Endothelial cell of umbilical vein (primary cell): ENCODE data around the gene HIGD1A.

Source experiments
- CTCF ChIP-seq, 2 donors: IDR thresholded peaks; 1 replicate in 1 of 2; 2 replicates in 1 of 2; pipeline ENCODE4 v1.5.1; 2011; ENCODE audit warnings: low read length in 2 of 2, mild to moderate bottlenecking in 2 of 2, moderate library complexity in 2 of 2, control low read depth in 1 of 2, inconsistent platforms in 1 of 2, low read depth in 1 of 2; ENCODE audit not compliant: insufficient read depth in 1 of 2; ENCODE audit errors: extremely low read depth in 1 of 2
- EZH2 ChIP-seq: IDR thresholded peaks from 2 replicates; pipeline ENCODE4 v1.6.1; 2012; ENCODE audit warnings: borderline replicate concordance, low read depth, mild to moderate bottlenecking, moderate library complexity, low read length, inconsistent platforms; ENCODE audit not compliant: severe bottlenecking
- JUN ChIP-seq: IDR thresholded peaks from 2 replicates; pipeline ENCODE4 v1.6.1; 2011; ENCODE audit warnings: borderline replicate concordance, low read depth; ENCODE audit not compliant: insufficient read length, insufficient read depth
- MYC ChIP-seq: IDR thresholded peaks from one replicate; pipeline ENCODE4 v1.6.1; 2011; ENCODE audit warnings: mild to moderate bottlenecking, low read depth, low read length
- POLR2A ChIP-seq: IDR thresholded peaks from 2 replicates; pipeline ENCODE4 v1.6.1; 2012; ENCODE audit warnings: low read depth, mild to moderate bottlenecking, control low read depth, low read length
- POLR2AphosphoS5 ChIP-seq: IDR thresholded peaks from 2 replicates; pipeline ENCODE4 v1.6.1; 2012; ENCODE audit warnings: low read depth, mild to moderate bottlenecking, control low read depth, low read length, moderate library complexity; ENCODE audit not compliant: insufficient read depth
- TF ChIP-seq, protein P1 (sequence below): IDR thresholded peaks from 2 replicates; pipeline ENCODE4 v1.6.1; 2011; ENCODE audit not compliant: insufficient read depth, insufficient read length

GRCh38 chr3:42739401-42740158 is 64.7 kb downstream of the HIGD1A start:
- TF ChIP-seq CTCF (IDR thresholded peaks at IDR 0.05; ENCODE audit: extremely low read depth in 1 of 2, insufficient read depth in 1 of 2, low read depth in 1 of 2, low read length in 2 of 2), result no peak
- no peak for TF ChIP-seq POLR2A
- TF ChIP-seq JUN, result no peak
- TF ChIP-seq, protein P1, sequence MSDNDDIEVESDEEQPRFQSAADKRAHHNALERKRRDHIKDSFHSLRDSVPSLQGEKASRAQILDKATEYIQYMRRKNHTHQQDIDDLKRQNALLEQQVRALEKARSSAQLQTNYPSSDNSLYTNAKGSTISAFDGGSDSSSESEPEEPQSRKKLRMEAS, result no peak
- TF ChIP-seq MYC, result no peak
- TF ChIP-seq POLR2AphosphoS5, result no peak
- TF ChIP-seq EZH2, result no peak
